GM19238 (cell line): ENCODE results near the gene DPT.

Experiments used
- DNase-seq: peaks from one replicate; pipeline ENCODE4 v3.0.0; 2011; ENCODE audit warnings: low spot score; ENCODE audit not compliant: insufficient read length

Gene DPT

DNA sequence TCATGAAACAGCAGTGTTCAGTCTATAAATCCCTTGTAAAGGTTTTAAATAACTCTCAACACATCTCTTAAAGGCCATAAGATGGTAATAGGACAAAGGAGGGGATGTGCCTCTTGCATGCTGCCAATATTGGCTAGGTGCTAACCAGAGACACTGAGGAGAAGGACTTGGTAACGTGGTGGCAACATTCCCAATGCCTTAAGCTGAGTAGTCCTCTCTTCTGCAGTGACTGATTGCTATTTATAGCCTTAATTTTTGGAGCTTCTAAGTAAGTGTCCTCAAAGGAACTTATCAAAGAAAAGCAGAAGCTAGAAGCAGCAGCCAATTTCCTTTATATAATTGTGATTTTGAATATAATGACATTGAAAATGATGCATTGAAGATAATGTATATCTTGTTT, 63.0 kb downstream of the DPT start:
- no peak for DNase-seq

DNA sequence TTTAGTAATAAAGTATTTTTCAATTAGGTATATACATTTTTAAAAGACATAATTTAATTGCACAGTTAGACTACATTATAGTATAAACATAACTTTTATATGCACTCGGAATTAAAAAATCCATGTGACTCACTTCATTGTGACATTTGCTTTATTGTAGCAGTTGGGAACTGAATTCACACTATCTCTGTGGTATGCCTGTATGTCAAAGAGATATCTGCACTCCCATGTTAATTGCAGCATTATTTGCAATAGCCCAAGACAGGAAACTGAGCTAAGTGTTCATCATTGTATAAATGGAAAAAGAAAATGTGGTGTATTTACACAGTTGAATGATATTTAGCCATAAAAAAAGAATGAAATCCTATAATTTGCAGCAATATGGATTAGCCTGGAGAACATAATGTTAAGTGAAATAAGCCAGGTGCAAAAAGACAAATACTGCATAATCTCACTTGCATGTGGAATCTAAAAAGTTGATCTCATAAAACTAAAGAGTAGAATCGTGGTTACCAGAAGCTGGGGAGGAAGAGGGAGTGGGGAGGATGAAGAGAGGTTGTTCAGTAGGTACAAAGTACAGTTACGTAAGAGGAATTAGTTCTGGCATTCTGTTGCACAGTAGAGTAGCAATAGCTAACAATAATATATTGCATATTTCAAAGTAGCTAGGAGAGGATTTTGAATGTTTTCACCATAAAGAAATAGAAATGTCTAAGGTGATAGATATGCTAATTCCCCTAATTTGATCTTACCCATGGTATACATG, 64.8 kb downstream of the DPT start:
- DNase-seq = no peak

DNA sequence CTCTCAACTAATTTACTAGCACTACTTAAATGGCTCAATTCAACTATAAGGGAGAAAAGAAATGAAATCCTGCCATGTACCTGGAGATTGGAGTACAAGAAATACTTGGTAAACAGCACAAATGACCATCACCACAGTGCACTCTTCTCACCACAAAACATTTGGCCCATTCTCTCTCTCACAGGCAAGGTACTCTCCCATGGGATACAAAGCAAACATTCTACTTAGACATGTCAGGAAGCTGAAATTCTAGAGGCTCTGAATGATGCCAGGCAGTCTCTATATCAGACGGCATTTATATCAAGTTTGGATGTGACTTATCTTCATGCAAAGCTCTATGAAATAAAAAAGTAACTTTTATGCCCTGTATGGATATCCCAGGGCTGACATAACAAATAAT, 72.5 kb downstream of the DPT start:
- no peak for DNase-seq

DNA sequence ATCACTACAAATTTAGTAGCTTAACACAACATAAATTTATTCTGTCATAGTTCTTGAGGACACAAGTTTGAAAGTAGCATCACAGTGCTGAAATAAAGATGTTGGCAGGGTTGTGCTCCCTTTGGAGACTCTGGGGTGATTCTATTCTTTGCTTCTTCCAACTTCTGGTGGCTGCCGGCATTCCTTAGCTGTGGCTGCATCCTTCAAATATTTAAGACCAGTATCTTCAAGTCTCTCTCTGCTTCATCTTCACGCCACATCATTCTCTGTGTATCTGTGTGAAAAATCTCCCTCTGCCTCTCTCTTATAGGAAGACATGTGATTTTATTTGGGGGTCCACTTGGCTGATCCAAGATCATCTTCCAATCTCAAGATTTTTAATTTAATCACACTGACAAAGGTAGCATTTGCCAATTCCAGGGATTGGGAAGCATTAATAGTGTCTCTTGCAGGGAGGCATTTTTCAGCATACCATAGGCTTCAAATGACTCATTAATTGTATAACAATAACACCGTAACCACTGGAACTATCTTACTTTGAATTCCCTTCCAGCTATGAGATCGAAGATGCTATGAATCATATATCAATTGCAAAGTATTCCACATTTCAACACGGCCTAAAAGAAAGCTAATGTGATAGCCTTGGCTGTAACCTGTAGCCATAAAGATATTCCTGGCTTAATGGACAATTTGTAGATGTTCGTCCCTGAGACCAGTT, 74.6 kb downstream of the DPT start:
- no peak for DNase-seq

DNA sequence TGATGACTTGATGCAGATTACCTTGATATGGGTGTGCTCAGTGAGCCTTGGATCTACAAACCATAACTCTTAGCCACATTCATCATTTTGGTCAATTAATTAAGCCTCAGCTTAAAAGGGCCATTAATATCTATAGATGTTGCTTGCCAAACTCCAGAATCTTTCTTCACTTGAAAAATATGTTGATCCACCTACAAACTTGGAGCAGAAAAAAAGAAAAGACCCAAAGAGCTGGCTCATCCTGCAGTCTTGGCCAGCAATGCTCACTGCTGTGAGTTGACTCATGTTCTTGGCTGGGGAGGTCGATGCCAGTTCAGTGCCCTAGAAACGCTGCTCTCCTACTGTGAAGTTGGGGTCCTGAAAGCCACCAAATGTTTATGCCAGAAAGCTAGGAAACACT, 75.4 kb downstream of the DPT start:
- DNase-seq = no peak

DNA sequence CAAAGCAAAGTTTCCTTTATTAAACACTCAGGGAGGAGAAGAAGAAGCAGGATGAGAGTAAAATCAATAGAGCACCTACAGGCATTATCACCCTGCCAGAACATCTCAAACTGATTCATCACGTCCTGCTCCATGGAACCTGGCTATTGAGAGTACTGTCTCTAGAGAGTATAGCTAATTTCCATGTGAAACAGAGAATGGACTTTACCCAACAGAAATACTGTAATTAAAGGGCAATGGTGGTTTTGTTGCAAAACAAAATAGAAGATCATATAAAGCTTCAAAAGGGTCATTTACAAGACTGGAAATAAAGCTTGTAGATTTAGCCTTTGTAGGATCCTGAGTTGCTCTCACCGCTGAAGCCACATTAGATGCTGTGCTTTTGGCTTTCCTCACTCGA, 83.3 kb downstream of the DPT start:
- DNase-seq = no peak
